ENCODE data around the gene UNC13A. TPM values are rescaled to one million over a fixed set of nuclear protein-coding genes. Genes with fewer than 3 reads are reported as not detected.
"Not testable (repeated sequence)": the region's sequence is repeated elsewhere in the genome, so short reads cannot be mapped to it uniquely, and the experiment has no call there.

UNC13A gene
- total RNA-seq, 2 donors from 2014 or later: 1.3 to 2.6 TPM

- H3K4me3 ChIP-seq: peak overlapping the region in 1 of 2 donors; percentile 4
- H3K4me1 ChIP-seq: peaks cover 16% of the 10 kb centered on the region
- TF ChIP-seq POLR2A (IDR thresholded peaks at IDR 0.05): no peak
- TF ChIP-seq CTCF (IDR thresholded peaks at IDR 0.05): no peak
- no peaks in the 10 kb centered on the region for H3K9me3 ChIP-seq
- intact Hi-C loops (cut with DNase I): no loop called here
- DNase-seq (no peak), ATAC-seq (no peak)
- H3K27ac ChIP-seq: peak overlapping the region in 2 of 4 donors; percentile 77
- no peaks in the 10 kb centered on the region for H3K27me3 ChIP-seq
- 8 to 10% methylated on average over 17 to 19 of the region's 19 CpGs for WGBS, 2 donors
- peaks cover 5 to 6% of the 10 kb centered on the region in 2 donors for H3K36me3 ChIP-seq (replicated peaks in 1 of 2; ENCODE audit: insufficient read depth in 1 of 2, low read depth in 2 of 2)
Measured at GRCh38 chr19:17554968-17555479, 133.1 kb downstream of the UNC13A start.

- intact Hi-C loops (cut with DNase I): no loop called here
- 56 to 57% methylated on average over 7 of the region's 7 CpGs for WGBS, 2 donors
- H3K36me3 ChIP-seq (replicated peaks in 1 of 2; ENCODE audit: insufficient read depth in 1 of 2, low read depth in 2 of 2): no peaks in the 10 kb centered on the region
- TF ChIP-seq POLR2A (IDR thresholded peaks at IDR 0.05): no peak
- no peak for TF ChIP-seq CTCF (IDR thresholded peaks at IDR 0.05)
- no peaks in the 10 kb centered on the region for H3K9me3 ChIP-seq
- H3K27me3 ChIP-seq: no peaks in the 10 kb centered on the region
- H3K4me1 ChIP-seq: peaks cover 16% of the 10 kb centered on the region
- H3K4me3 ChIP-seq: no peak overlapping the region
- ATAC-seq: no peak
- peak in 3 of 4 donors; percentile 38 to 57 (median 48) for DNase-seq
- peak overlapping the region in 2 of 4 donors; percentile 1 to 17 for H3K27ac ChIP-seq
Measured at GRCh38 chr19:17553256-17553655, 134.9 kb downstream of the UNC13A start.

- 87% methylated on average over 4 of the region's 4 CpGs for WGBS, 2 donors
- H3K27ac ChIP-seq; H3K36me3 ChIP-seq (replicated peaks in 1 of 2; ENCODE audit: insufficient read depth in 1 of 2, low read depth in 2 of 2); H3K9me3 ChIP-seq; DNase-seq; intact Hi-C loops (cut with DNase I); ATAC-seq; H3K4me3 ChIP-seq; H3K27me3 ChIP-seq: not testable (repeated sequence)
- peaks cover 16% of the 10 kb centered on the region for H3K4me1 ChIP-seq
Measured at GRCh38 chr19:17552735-17553134, 135.4 kb downstream of the UNC13A start.

Other genes with a start within 250 kb of the UNC13A start
- under 1 TPM in 1 of 2 donors, not detected in 1; 0.52 TPM for gene TMEM221, start 239.7 kb downstream of the UNC13A start, total RNA-seq
- gene NXNL1, start 227.4 kb downstream of the UNC13A start, total RNA-seq: not detected
- 10 to 100 TPM; 21.1 to 25.7 TPM for gene SLC27A1, start 217.8 kb downstream of the UNC13A start, total RNA-seq
- gene PGLS, start 176.7 kb downstream of the UNC13A start, total RNA-seq: 10 to 100 TPM; 64.9 to 82.7 TPM
- gene COLGALT1, start 132.7 kb downstream of the UNC13A start, total RNA-seq: 10 to 100 TPM; 38.9 to 41.5 TPM
- 10 to 100 TPM; 37.1 to 53.4 TPM for gene MAP1S, start 31.1 kb upstream of the UNC13A start, total RNA-seq
- gene FCHO1, start 63.1 kb upstream of the UNC13A start, total RNA-seq: 1 to 10 TPM in 1 of 2 donors, not detected in 1; 1.6 TPM
- 1 to 10 TPM; 2.0 to 6.0 TPM for gene B3GNT3, start 106.8 kb upstream of the UNC13A start, total RNA-seq
- not detected for gene INSL3, start 133.2 kb upstream of the UNC13A start, total RNA-seq
- 1 to 10 TPM; 2.0 to 3.1 TPM for gene JAK3, start 159.6 kb upstream of the UNC13A start, total RNA-seq
- gene RPL18A, start 171.6 kb upstream of the UNC13A start, total RNA-seq: 1,000 to 10,000 TPM; 1,158 to 1,588 TPM
- gene SLC5A5, start 183.6 kb upstream of the UNC13A start, total RNA-seq: not detected
- 10 to 100 TPM; 25.2 to 84.0 TPM for gene CCDC124, start 244.7 kb upstream of the UNC13A start, total RNA-seq